HCT116 (cell line): ENCODE measurements around the gene MMP15. TPM values are rescaled to one million over a fixed set of nuclear protein-coding genes. Genes with fewer than 3 reads are reported as not detected.

Experiments
- ATAC-seq: fragments of 200-7000 bp; cut with Tn5 transposase; 2 replicates; pipeline ENCODE4 v1.9.1; 2020; ENCODE audit warnings: mild to moderate bottlenecking, moderate library complexity
- BruUV-seq: library from RNA; stranded (reverse); fragments of 400-500 nt; replicated peaks from 2 replicates; lab custom pipeline; 2021; lab: Mats Ljungman, UMichigan
- CTCF ChIA-PET: fragments of 300-600 bp; sonication (Branson Sonifier 250); formaldehyde crosslinking; loops from one replicate; lab custom pipeline; 2021; ENCODE audit warnings: antibody characterized with exemption; lab: Charles Lee
- POLR2A ChIA-PET: fragments of 300-600, 350-600 bp; sonication (Branson Sonifier 250); formaldehyde crosslinking; loops from one replicate; lab custom pipeline; 2021; ENCODE audit warnings: antibody characterized with exemption; lab: Charles Lee
- RAD21 ChIA-PET, 2 experiments: fragments of 300-600 bp; sonication (Branson Sonifier 250); formaldehyde crosslinking; loops; one replicate each; lab custom pipeline; 2023; ENCODE audit warnings: low total read pairs in 2 of 2; ENCODE audit not compliant: uncharacterized antibody in 2 of 2, unreplicated experiment in 2 of 2, low non-redundant PET in 1 of 2; lab: Charles Lee
- DNase-seq: peaks from one replicate; pipeline ENCODE4 v3.0.0-alpha.2; 2010; ENCODE audit warnings: low read depth, low spot score
- H2AFZ ChIP-seq: fragments of 200-600 bp; shearing (Covaris generic), sonication (generic); 2 replicates; pipeline ENCODE4 v1.6.1; 2017; ENCODE audit warnings: low read depth, mixed run types, mixed read lengths, antibody characterized with exemption, low read length; ENCODE audit not compliant: poor library complexity, severe bottlenecking
- H3K27ac ChIP-seq: 2 replicates; pipeline ENCODE4 v1.5.1; 2012; ENCODE audit warnings: low read depth, low read length
- H3K27me3 ChIP-seq: fragments of 200-600 bp; sonication (generic); 2 replicates; pipeline ENCODE4 v1.6.1; 2016; ENCODE audit warnings: mixed run types, low read length, mixed read lengths; ENCODE audit not compliant: insufficient read depth
- H3K36me3 ChIP-seq, 2 experiments: fragments of 200-500 bp in 1 of 2; fragments of 200-600 bp in 1 of 2; sonication (Bioruptor generic) in 1 of 2; sonication (generic) in 1 of 2; 2 replicates each; pipeline versions ENCODE4 v1.5.1 to v1.6.1; 2014 to 2016; ENCODE audit warnings: low read length in 2 of 2, inconsistent platforms in 1 of 2, mixed read lengths in 1 of 2, mixed run types in 1 of 2; ENCODE audit not compliant: insufficient read depth in 2 of 2, control insufficient read depth in 1 of 2
- H3K4me1 ChIP-seq, 2 experiments: fragments of 200-600 bp in 1 of 2; sonication (generic) in 1 of 2; 2 replicates each; pipeline versions ENCODE4 v1.5.1 to v1.6.1; 2012 to 2017; ENCODE audit warnings: low read length in 2 of 2, inconsistent platforms in 1 of 2, mild to moderate bottlenecking in 1 of 2, mixed read lengths in 1 of 2, mixed run types in 1 of 2, moderate library complexity in 1 of 2; ENCODE audit not compliant: insufficient read depth in 2 of 2, control insufficient read depth in 1 of 2
- H3K4me2 ChIP-seq: fragments of 200-600 bp; sonication (generic); 2 replicates; pipeline ENCODE4 v1.6.1; 2017; ENCODE audit warnings: mixed run types, low read length, mixed read lengths
- H3K4me3 ChIP-seq, 2 experiments: fragments of 200-600 bp in 1 of 2; sonication (generic) in 1 of 2; replicated peaks in 1 of 2; 2 replicates each; pipeline ENCODE4 v1.5.1; 2011 to 2016; ENCODE audit warnings: low read length in 2 of 2, control low read depth in 1 of 2, low read depth in 1 of 2, mild to moderate bottlenecking in 1 of 2, mixed read lengths in 1 of 2, mixed run types in 1 of 2
- H3K79me2 ChIP-seq: fragments of 200-600 bp; sonication (generic); 2 replicates; pipeline ENCODE4 v1.6.1; 2017; ENCODE audit warnings: mild to moderate bottlenecking, mixed run types, low read length, moderate library complexity, mixed read lengths; ENCODE audit not compliant: insufficient read depth
- H3K9ac ChIP-seq: fragments of 200-600 bp; sonication (generic); 2 replicates; pipeline ENCODE4 v1.6.1; 2016; ENCODE audit warnings: low read length, mixed read lengths
- H3K9me2 ChIP-seq: fragments of 200-600 bp; sonication (generic), shearing (Covaris generic); 2 replicates; pipeline ENCODE4 v1.6.1; 2017; ENCODE audit warnings: mixed run types, mild to moderate bottlenecking, moderate library complexity; ENCODE audit not compliant: insufficient read depth
- H3K9me3 ChIP-seq, 2 experiments: fragments of 200-500 bp in 1 of 2; fragments of 200-600 bp in 1 of 2; sonication (Bioruptor generic) in 1 of 2; sonication (generic) in 1 of 2; 2 replicates each; pipeline ENCODE4 v1.6.1; 2014 to 2017; ENCODE audit warnings: low read length in 2 of 2, mixed read lengths in 2 of 2, inconsistent platforms in 1 of 2, low read depth in 1 of 2, mild to moderate bottlenecking in 1 of 2, mixed run types in 1 of 2, moderate library complexity in 1 of 2; ENCODE audit not compliant: control insufficient read depth in 1 of 2, insufficient read depth in 1 of 2
- H4K20me1 ChIP-seq: fragments of 200-600 bp; sonication (generic), shearing (Covaris generic); 2 replicates; pipeline ENCODE4 v1.6.1; 2017; ENCODE audit warnings: mixed run types, mild to moderate bottlenecking, moderate library complexity; ENCODE audit not compliant: insufficient read depth
- ATF3 ChIP-seq: IDR thresholded peaks from 2 replicates; pipeline ENCODE4 v1.6.1; 2012
- CEBPB ChIP-seq: IDR thresholded peaks from 2 replicates; pipeline ENCODE4 v1.6.1; 2012; ENCODE audit warnings: low read depth
- CTCF ChIP-seq, 3 experiments: fragments of 200-600 bp in 1 of 3; sonication (generic) in 1 of 3; IDR thresholded peaks in 2 of 3; conservative IDR thresholded peaks in 1 of 3; 2 replicates each; pipeline ENCODE4 v1.5.1; 2012 to 2017; ENCODE audit warnings: low read depth in 2 of 3, low read length in 2 of 3, antibody characterized with exemption in 1 of 3, borderline replicate concordance in 1 of 3, control low read depth in 1 of 3, mild to moderate bottlenecking in 1 of 3, mixed read lengths in 1 of 3, mixed run types in 1 of 3, moderate library complexity in 1 of 3; ENCODE audit not compliant: insufficient read depth in 1 of 3
- EGR1 ChIP-seq: IDR thresholded peaks from 2 replicates; pipeline ENCODE4 v1.6.1; 2012; ENCODE audit warnings: low read depth
- ELF1 ChIP-seq: IDR thresholded peaks from 2 replicates; pipeline ENCODE4 v1.6.1; 2012; ENCODE audit warnings: low read depth, borderline replicate concordance
- EZH2 ChIP-seq: fragments of 200-600 bp; sonication (generic); IDR thresholded peaks from 2 replicates; pipeline ENCODE4 v1.6.1; 2017; ENCODE audit warnings: antibody characterized with exemption, mixed run types
- FOSL1 ChIP-seq: IDR thresholded peaks from 2 replicates; pipeline ENCODE4 v1.6.1; 2012; ENCODE audit warnings: low read depth
- POLR2A ChIP-seq: IDR thresholded peaks from 2 replicates; pipeline ENCODE4 v1.7.0; 2011; ENCODE audit warnings: borderline replicate concordance; ENCODE audit not compliant: insufficient read depth, insufficient read length; ENCODE audit errors: extremely low read depth
- POLR2AphosphoS5 ChIP-seq: IDR thresholded peaks from 2 replicates; pipeline ENCODE4 v1.6.1; 2011; ENCODE audit warnings: mild to moderate bottlenecking, low read depth, low read length, moderate library complexity
- RAD21 ChIP-seq: IDR thresholded peaks from 2 replicates; pipeline ENCODE4 v1.6.1; 2012; ENCODE audit warnings: low read depth, mild to moderate bottlenecking
- SRF ChIP-seq: IDR thresholded peaks from 2 replicates; pipeline ENCODE4 v1.6.1; 2012; ENCODE audit warnings: low read depth
- TCF7L2 ChIP-seq: IDR thresholded peaks from 2 replicates; pipeline ENCODE4 v1.7.0; 2011; ENCODE audit warnings: borderline replicate concordance, inconsistent platforms; ENCODE audit not compliant: insufficient read depth, insufficient read length; ENCODE audit errors: extremely low read depth
- YY1 ChIP-seq: IDR thresholded peaks from 2 replicates; pipeline ENCODE4 v1.6.1; 2011; ENCODE audit warnings: low read length, low read depth, moderate library complexity, mild to moderate bottlenecking; ENCODE audit not compliant: insufficient replicate concordance; ENCODE audit errors: extremely low read depth
- intact Hi-C: fragments of 100-400 bp; cut with micrococcal nuclease; formaldehyde crosslinking; loops from 2 replicates; pipeline ENCODE4 v1.10.0; 2022
- total RNA-seq: library from RNA; stranded (reverse); gene quantifications from one replicate; pipeline ENCODE4 v1.2.1, GENCODE V29; 2021; ENCODE audit not compliant: unreplicated experiment

The MMP15 gene
- total RNA-seq, 1 experiment from 2014 or later: 38.5 TPM

GRCh38 chr16:58043571-58044155 lies 18.1 kb downstream of the MMP15 start:
- ChIA-PET RAD21 (no interaction called here), CTCF (no interaction called here), POLR2A (no interaction called here)
- intact Hi-C loops: no loop called here
- Histone ChIP-seq H3K36me3 (peaks cover 2 to 9% of the 10 kb centered on the region in 2 experiments; a peak in 2 of 4 replicates), H3K9ac (no peak overlapping the region), H3K9me2 (no peaks in the 10 kb centered on the region), H3K4me2 (no peak overlapping the region), H3K9me3 (no peaks in the 10 kb centered on the region), H3K4me1 (no peaks in the 10 kb centered on the region), H3K27ac (no peak overlapping the region), H3K4me3 (no peak overlapping the region), H4K20me1 (no peaks in the 10 kb centered on the region), H3K27me3 (no peaks in the 10 kb centered on the region), H2AFZ (no peak overlapping the region), H3K79me2 (no peaks in the 10 kb centered on the region)
- ATAC-seq (no peak), DNase-seq (no peak)
- TF ChIP-seq SRF (no peak), FOSL1 (no peak), POLR2AphosphoS5 (no peak), YY1 (no peak), ATF3 (no peak), EGR1 (no peak), ELF1 (no peak), CEBPB (no peak), CTCF (IDR thresholded peaks at IDR 0.05 in 2 of 3, conservative IDR thresholded peaks at IDR 0.05 in 1 of 3; ENCODE audit: borderline replicate concordance in 1 of 3, insufficient read depth in 1 of 3, low read depth in 2 of 3, low read length in 2 of 3) (no peak), RAD21 (no peak), TCF7L2 (no peak), POLR2A (no peak), EZH2 (no peak)
- BruUV-seq: no TSS peak
